ENCODE results near the gene RETN.

Gene RETN, protein sequence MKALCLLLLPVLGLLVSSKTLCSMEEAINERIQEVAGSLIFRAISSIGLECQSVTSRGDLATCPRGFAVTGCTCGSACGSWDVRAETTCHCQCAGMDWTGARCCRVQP

DNA sequence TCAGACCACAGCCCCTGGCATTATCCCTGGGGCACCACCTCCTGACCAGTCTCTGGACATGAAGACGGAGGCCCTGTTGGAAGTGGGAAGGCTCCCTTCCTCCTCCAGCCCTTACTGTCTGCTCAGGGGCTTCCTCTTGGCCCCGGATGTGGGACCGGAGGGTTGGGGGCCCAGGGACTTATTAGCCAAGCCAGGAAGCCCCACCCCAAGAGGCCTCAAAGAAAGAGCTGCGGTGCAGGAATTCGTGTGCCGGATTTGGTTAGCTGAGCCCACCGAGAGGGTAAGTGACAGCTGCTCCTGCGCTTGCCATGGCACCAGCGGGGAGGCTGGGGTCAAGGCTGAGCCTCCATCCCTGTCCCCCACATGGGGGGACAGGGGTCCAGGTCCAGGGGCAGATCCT is at the start of gene RETN:
Gene RETN (plus strand): TSS at position 208 of the 400 bp plus-strand sequence. CDS start 278 bp downstream, outside the sequence.
- no peak for DNase-seq (ENCODE audit: low read depth)

DNA sequence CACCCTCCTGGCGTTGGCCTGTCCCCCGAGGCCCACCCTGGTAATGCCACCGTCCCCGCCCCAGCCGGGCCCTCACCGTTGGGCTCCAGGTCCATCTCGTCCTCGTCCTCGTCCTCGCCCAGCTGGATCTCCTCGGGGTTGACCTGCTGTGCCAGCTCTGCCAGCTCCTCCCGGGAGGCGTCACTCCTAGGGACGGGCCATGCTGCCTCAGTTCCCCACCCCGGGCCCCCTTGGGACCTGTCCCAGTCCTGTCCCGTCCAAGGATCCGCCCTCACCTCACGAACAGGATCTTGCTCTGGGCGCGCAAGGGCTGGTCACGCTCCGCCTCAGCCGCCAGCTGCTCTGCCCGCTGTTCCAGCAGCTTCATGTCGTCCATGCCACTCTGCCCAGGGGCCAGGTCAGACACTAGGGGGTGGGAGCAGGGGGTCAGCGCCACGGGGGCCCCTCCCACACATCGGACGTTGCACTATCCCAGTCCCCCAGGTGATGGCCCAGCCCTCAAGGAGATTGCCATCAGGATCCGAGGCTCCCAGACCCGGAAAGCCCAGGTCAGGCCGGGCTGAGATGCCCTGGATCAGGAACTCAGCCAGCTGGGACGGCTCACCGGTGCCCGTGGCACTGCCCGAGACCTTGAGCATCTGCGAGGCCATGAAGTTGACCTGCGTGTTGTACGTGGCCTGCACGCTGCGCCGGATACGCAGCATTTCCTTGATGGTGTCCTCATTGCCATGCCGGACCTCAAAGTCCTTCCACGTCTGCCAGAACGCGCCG is 49.0 kb upstream of the RETN start:
- no peak for DNase-seq (ENCODE audit: low read depth)

DNA sequence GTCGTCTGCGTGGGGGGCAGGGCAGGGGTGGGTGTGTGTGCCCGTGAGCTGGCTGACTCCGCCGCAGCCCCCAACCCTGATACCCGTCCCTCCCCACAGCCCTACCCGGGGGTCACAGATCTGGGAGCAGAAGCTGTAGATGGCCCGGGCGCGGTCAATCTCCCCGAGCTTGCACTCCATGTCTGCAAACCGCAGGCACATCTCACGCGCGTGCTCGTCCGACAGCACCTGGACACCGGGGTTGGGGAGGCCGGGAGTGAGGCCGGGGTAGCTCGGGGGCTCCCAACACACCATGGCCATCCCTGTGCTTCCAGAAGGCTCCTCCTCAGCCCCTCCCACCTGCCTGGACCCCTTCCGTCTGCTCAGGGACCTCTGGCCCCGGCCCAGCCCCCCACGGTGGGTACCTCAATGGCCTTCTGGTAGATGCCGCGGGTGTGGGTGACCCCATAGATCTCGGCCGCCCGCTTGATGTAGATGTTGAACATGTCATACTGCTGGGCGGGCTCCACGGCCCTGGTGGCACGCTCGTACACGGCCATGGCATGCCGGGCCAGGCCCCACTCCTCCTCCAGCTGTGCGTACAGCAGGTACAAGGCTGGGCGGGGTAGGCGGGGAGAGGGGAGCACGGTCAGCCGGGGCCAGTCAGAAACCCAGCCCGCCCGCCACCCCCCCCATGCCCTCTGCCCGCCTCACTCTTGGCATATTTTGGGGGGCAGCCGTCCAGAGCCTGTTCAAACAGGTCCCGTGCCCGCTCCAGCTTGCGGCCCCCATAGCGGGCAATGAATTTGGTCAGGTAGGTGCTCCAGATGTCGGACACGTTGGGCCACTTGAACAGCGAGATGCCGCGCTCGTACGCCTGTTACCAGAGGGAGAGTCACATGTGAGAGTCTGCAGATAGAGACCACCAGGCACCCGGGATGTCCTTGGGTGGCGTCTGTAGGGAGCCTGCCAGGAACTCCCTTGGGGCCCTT is 48.1 kb upstream of the RETN start:
- DNase-seq (ENCODE audit: low read depth), result no peak

DNA sequence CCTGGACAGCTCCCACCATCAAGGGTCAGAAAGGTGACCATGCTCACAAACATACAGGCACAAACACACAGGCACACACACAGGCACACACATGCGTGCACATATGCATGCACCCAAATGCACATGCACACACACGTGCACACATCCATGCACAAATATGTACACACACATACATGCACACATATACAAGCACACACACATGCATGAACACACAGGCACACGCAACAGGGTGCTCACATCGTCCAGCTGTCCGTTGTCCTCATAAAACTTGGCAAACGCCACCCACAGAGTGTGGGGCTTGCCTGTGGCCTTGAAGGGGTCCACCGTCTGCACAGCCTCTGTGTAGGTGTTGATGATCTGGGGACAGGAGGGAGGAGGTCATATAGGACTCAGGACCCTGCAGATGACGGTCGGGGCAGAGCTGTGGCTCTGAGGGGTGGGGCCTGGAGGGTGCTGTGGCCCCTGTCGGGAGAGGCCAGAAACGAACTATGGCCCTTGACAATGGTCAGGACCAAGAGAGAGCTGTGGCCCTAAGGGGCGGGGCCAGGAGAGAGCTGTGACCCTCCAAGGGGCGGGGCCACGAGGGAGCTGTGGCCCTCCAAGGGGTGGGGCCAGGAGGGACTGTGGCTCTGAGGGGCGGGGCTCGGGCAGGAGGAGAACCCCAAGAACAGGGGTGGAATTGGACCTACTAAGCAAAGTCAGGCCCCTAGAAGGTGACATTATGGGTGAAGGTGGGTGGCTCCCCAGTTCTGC is 45.7 kb upstream of the RETN start:
- no peak for DNase-seq (ENCODE audit: low read depth)

DNA sequence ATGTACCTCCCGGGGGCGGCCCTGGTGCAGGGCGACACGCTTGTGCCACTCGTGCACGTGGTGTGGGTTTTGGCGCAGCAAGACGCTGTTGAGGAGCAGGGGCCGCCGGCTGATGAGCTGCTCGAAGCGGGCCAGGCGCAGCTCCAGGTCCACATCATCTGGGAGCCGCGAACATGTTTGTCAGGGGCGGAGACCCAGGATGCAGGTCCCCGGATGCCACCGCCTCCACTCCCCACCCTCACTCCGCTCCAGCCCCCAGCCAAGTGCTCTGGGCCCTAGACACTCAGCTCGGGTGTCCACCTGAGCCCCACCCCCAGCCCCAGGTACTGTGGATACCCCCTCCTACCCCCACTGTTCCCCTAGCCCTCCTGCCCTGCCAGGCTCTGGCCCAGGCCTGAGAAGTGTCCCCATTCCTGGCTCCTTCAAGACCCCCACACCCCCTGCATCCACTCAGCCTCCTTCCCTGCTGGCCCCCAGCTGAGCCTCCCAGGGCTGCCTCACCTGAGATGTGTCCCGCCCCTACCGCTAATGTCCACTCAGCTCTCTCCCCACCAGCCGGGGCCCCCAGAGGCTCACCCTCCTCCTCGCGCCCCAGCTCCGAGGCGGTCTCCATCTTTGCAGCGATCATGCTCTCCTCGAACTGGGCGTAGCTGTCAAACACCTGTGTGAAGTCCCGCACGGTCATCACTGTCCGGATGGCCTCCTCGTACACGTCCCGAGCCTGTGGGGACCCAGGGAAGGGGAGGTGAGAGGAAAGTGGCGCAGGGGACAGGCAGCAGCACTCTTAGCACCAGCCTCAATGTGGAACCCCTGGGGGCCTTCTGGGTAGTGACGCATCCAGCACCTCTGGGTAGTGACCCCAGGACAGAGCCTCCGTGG is 44.9 kb upstream of the RETN start:
- DNase-seq (ENCODE audit: low read depth), result no peak

DNA sequence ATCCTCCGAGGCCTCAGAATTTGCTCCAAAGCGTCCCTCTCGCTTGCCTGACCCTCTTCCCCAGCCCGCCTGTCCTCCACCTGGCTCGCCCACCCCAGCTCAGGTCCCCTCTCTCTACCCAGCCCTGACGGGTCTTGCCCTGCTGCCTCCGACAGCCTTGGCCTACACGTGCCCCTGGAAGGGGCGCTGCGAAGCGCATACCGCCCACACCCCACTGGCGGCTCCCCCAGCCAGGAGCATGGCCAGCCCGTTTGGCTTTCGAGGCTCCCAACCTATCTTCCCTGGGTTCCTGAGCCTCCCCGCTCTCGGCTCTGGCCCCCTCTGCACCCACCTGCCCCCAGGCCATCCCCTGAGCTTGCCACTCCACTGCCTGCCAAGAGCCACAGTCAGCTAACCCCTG is 44.0 kb upstream of the RETN start:
- no peak for DNase-seq (ENCODE audit: low read depth)

DNA sequence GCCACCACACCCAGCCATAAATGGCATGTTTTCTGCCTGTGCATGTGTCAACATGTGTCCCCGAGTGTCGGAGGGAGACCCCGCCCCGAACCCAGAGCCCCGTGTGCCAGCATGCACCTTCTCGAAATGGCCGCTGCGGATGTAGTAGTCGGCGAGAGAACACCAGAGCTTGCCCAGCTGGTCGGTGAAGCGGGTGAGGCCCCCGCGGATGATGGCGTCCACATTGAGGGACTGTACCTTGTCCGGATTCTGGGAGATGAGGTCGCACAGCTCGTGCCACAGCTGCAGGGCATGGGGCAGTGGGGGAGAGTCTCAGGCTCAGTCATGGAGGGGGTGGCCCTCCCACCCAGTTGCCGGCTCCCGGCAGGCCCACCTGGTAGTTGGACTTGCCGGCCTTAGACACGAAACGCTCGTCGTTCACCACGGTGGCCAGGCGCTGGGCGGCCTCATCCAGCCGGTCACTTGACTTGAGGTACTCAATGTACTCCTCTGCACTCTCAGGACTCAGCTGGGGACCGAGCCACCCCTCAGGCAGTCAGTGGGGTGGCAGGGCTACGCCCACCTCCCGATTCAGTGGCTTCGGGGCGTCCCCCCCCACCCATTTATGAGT is 43.0 kb upstream of the RETN start:
- DNase-seq (ENCODE audit: low read depth), result no peak

DNA sequence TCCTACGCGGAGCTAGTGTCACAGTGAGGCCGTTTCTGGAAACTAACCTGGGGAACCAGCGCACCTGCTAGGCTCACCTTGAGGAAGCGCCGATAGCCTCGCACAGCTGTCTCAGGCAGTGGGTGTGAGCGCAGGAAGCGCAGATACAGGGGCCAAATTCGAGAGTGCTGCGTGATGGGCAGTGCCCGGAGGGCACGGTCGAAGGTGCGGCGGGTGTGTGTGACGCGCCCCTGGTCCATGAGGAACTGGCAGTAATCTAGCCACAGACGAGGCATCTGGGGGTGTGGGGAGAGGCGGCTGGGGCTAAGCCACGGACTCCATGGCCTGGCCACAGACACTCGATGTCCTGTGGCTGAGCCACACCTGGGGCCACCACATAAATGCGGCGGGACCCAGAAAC is 41.7 kb upstream of the RETN start:
- DNase-seq (ENCODE audit: low read depth), result no peak

DNA sequence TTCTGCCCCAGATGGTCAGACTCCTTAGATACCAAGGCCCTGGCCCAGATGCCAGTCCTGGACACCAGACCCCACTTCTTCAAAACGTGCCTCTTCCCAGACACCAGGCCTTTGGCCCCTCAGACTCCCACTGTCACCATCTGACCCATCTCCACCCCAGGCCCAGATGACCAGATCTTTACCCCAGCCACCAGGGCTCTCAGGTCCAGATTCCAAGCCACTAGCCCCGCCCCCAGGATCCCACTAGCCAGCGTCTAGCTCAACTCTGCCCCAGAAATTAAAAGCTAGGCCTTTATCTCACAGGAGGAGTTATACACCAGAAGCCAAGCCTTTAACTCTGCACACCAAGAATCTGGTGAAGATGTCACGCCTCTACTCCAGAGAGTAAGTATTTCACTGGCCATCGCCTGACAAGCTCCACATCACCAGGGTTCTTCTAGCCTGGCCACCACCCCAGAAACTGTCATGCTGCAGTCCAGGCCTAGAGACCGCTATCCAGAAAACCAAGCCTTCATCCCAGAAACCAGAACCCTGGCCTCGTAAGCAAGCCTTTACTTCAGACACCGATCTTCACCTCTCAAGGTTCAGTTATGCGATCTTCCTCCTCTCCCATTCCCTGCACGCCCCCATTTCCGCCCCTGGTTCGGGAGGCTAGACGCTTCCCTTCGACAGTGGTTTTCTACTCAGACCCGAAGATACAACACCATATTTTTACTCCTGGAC is 40.1 kb upstream of the RETN start:
- DNase-seq (ENCODE audit: low read depth), result no peak

DNA sequence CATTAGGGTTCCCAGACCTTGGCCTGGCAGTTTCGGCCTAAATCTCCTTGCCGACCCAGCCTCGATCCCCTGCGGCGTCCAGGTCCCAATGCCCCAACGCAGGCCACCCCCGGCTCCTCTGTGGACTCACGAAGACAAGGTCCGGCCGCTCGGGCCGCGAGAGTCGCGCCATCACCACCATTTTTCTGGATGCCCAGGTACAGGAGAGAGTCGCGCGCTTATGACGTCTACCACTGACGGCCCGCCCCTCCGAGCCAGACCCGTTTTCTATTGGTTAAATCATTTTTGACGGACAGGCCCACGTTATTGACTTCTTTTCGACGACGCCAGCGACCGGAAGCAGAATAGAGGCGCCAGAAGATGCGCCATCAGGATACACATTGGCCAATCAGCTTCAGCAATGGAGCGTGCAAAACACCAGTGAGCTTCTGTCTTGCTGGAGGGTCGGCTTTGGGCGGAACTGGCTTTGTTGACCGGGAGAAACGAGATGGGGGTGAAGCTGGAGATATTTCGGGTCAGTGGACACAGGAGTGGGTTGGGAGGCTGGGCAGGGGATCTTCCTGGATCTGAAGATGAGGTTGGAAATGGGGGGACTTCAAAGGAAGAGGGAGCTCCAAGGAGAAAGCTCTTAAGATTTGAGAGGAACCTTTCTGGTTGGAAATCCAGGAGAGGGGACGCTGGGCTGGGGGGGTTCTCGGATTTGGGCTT is 39.3 kb upstream of the RETN start, which contains the start of the genes PET100 and XAB2:
Gene PET100 (plus strand): TSS at position 447 of the 708 bp plus-strand sequence. CDS start 41 bp downstream, at position 488.
Gene XAB2 (minus strand): TSS at position 199 of the 708 bp plus-strand sequence. CDS start 18 bp downstream, at position 181.
- peak; percentile 93 for DNase-seq (ENCODE audit: low read depth)

DNA sequence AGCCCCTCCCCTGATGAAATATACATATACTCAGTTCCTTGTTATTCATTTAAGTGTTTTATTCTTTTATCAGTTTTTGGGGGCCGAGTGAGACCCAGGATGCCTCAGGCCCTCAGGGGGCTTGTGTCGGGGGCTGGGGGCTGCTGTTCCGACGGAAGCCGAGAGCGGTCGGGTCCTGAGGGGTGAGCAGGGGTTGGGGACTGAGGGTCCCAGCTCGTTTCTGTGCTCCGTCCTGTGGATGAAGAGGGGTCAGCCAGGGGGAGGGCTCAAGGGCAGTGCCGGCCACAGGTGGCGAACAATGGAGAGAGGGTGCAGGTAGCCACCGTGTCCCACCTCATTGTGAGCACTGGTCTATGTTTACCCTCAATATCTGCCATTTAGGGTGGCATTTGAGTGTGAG is 37.3 kb upstream of the RETN start:
- DNase-seq (ENCODE audit: low read depth), result no peak

DNA sequence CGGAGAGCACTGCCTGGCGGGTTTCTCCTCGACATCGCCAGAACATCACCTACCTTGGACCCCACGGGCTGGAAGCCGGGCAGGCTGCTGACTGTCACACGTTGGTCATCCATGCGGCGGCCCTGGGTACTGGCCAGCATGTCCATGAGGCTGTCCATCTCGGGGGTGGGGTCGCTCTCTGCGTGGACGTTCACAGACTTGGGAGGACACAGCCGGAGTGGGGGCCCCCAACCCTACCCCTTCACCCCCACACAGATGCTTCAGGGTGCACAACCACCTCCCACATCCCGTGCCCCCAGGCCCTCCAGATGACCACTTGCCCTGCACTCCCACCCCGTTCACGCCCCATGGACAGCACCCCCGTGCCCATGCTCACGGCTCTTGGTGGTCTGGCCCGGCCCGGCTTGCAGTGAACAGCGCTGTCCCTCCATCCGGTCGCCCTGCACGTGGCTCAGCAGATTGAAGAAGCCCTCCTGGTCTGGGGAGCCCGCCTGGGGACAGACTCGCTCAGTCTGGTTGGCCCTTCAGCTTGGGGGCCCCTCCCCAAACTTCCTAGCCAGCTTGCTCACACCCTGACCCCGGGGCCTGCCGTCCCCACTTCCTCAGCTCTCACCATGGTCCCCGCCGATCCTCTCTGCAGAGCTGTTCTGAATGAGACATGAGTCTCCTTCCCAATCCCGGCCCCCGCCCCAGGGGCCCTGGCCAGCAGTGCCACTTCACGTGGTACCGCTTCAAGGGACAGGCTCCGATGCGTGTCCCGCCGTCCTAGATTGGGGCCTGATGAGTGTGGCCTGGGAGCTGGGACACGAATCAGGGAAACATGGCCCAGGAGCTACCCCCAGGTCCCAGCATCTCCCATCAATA is 36.3 kb upstream of the RETN start:
- DNase-seq (ENCODE audit: low read depth), result no peak

DNA sequence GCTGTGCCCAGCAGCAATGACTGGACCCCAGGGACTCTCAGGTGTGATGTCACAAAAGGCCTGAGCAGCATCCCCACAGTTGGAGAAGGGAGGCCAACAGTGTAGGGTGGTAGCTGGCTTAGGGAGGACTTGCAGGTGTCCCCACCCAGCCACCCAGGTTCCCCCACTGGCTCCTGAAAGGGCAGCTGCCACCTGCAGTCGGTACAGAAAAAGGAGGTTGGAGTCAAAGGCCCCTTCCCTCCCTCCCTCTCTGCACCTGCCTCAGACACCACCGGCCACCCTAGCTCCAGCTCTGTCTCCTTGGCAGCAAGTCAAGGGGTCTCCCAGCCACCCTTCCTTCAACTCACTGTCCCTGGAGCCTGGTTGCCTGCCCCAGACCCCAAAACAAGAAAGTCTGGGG is 35.2 kb upstream of the RETN start, which contains the start of gene PCP2:
Gene PCP2 (minus strand): TSS at position 22 of the 400 bp plus-strand sequence. CDS start 262 bp downstream, outside the sequence.
- no peak for DNase-seq (ENCODE audit: low read depth)

DNA sequence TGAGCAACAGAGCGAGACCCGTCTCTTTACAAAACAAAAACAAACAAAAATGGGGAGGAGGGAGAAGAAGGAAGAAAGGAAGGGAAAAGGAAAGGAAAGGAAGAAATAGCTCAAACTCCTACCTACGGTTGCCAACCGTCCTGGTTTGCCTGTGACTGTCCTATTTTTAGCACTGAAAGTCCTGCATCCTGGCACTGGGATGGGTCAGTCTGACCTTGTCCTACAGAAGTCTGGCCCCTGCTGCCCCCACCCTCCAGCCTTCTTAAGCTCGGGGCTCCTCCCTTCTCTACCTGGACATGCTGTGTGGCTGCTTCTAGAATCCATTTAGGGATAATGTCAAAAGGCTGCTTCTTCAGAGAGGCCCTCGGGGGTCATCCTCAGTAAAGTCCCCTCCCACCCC is 33.2 kb upstream of the RETN start:
- no peak for DNase-seq (ENCODE audit: low read depth)

DNA sequence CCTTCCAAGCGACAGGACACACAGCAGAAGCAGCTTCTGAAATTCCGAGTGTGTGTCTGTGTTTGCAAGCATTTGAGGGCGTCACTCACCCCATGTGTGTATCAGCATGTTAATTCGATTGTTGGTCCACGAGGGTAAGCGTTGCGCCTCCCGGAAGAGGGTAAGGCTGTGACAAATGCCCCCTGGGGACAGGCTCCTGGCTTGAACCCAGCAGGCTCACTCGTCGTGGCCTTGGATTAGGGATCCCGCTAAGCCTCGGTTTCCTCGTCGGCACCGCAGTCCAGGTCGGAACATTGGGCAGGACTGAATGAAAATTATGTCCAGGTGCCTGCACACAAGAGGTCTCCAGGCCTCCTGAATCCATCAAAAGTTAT is 32.5 kb upstream of the RETN start:
- no peak for DNase-seq (ENCODE audit: low read depth)

DNA sequence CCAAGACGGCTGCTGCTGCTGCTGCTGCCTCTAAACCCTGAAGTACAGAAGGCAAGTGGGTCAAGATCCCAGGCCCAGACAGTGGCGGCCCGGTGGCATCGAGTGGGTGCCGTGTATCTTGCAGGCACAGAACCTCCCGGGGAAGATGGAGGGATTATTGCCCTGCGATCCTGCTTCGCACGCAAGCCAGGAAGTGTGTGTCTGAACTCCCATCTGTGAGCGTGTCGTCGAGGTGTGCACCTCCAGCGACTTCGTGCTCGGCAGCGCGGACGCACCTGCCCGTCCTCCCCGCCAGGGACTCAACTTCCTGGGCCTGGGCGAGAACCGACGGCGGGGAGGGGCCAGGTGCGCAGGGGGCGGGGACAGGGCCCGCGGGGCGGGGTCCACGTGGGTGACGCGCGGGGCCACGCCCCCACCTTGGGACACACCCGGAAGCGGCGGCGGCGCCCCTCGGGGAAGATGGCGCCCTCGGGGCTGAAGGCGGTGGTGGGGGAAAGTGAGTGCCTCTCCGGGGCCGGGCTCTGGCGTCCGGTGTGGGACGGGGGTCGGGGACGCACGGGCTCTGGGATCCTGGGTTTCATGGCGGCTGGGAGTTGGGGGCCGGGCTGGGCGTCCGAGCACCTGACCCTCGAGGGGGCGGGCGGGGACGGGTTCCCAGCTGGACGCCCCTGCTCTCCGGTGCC is 32.0 kb upstream of the RETN start, which contains the start of gene STXBP2:
Gene STXBP2 (plus strand): TSS at position 420 of the 683 bp plus-strand sequence. CDS start 40 bp downstream, at position 460.
- peak; percentile 82 for DNase-seq (ENCODE audit: low read depth)

All from T-helper 22 cell (primary cell).